Measurements from ENCODE around the gene CDC20B.
A peak's percentile ranks its signal among the peaks of the same experiment; 100 is the strongest.
"Not testable (repeated sequence)": the region's sequence is repeated elsewhere in the genome, so short reads cannot be mapped to it uniquely, and the experiment has no call there.

Gene CDC20B

DNA sequence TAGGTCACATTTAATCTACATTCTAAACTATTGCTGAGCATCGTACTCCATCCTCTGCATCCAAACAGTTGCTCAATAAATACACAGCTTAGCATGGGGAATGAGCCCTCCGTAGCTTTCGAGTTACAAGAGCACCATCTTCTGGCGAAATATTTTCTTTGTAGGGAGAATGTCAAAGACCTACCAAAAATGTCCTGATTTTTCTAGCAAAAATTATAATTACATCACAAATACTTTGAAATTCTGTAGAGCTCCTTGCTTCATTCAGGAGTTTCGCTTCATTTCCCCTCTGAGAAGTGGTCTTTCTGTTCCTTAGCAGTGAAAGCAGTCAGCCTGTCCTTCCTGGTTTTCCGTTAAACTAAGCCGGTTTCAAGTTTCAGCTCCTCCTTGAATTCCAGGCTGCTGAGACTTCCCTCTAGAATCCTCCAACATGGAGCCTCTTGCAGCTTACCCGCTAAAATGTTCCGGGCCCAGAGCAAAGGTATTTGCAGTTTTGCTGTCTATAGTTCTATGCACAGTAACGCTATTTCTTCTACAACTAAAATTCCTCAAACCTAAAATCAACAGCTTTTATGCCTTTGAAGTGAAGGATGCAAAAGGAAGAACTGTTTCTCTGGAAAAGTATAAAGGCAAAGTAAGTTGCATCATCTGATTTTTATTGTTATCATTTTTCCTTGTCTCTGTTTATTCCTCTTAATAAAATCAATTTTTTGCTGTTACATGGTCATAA, 13.0 kb downstream of the CDC20B start, which contains the start of gene GPX8:
Gene GPX8 (plus strand): TSS at position 409 of the 730 bp plus-strand sequence. CDS start 22 bp downstream, at position 431.
- DNase-seq: peak; percentile 76

DNA sequence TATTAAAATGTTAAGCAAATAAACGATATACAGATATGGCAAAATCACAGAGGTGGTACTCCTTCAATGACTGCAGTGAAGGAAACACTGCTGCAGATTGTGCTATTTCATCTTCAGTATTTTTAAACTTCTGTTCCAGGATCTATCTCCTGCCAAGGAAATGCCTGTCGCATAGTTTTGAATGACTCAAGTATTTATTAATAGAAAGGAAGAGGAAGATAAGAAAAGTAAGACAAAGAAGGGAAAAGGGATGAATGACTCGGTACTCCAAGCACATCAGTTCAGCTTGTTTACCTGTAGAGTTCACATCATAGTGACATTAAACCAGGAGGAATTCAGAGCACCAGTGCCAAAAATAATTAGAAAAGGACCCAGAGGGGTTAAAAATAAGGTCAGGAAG, 18.1 kb downstream of the CDC20B start:
- peak; percentile 48 for DNase-seq

GRCh38 chr5:55151923-55152842, 20.8 kb downstream of the CDC20B start:
- peak; percentile 47 for DNase-seq

- DNase-seq: no peak
Measured at GRCh38 chr5:55149308-55149795, 23.6 kb downstream of the CDC20B start.

DNA sequence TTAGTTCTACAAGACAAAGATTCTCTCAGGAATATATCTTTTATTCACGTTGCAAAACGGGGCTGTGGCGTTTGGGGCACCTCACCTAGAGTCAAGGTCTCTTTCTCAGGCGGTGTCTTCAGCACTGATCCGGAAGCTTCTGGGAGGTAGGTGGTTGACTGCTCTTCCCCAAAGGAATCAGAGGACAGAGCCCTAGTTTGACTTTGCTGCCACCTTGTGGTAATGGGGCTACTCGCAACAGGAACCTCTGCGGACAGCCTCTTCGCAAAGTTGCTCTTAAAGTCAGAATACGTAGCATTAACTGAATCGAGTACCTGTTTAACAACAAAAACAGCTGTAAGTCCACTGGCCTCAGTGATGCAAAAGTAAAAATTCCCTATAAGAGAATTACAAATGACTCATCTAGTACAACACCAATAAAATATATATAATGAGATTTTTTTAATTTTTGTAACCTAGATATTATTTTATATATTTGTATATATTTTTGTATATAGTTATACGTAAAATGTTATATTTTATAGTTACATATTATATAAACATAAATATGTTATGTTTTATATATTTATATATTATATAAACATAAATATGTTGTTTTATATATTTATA, 26.3 kb downstream of the CDC20B start:
- peak; percentile 70 for DNase-seq

DNA sequence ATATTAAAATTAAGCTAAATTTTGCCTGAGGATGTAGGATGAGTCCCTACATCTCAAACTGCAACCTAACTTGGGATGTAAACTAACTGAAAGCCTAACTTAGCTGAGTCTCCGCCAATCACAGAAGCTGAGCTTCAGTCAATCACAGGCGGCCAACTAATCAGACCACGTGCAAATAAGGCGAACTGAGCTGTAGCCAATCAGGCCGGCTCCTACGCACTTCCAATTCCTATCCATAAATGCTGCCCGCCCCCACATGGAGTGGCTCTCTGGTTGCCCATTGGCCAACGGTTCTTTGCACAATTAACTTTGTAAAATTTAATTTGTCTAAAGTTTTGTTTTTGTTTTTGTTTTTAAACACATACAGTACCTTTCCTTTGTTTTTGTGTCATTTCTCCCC, 26.9 kb downstream of the CDC20B start:
- no peak for DNase-seq

DNA sequence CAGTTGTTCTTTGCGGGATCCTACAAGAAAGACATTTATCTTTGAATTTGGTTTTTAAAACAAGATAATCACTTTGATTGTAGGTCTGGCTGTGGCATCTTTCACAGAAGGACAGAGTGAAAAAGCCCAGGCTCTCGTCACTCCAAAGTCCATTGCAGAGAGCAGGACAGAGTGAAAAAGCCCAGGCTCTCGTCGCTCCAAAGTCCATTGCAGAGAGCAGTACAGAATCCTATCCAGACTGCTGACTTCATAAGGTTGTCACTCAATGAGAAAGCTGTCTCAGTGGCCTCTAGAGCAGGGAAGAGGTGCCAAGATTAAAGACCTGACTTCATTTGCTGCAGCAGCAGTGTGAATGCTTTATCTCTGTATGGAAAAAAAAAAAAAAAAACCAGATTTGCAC, 29.4 kb downstream of the CDC20B start:
- no peak for DNase-seq

- DNase-seq: no peak
Measured at GRCh38 chr5:55141945-55142690, 30.9 kb downstream of the CDC20B start.

GRCh38 chr5:55140908-55141665, 31.9 kb downstream of the CDC20B start:
- DNase-seq: no peak

DNA sequence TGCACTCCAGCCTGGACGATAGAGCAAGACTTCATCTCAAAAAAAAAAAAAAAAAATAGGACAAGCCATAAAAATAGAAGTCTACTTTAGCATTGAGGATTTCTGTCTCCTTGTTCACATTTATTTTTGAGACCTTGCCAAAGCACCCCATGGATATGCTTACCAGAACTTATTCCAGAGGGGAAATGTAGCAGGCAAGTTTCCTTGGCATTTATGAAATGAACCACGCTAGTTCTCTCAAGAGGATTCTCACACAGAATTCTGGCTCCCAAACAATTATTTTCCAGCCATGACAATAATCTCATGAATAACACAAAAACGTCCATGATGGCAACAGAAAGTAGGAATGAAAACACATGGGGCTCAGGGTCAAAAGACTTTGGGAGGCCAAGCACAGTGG, 36.5 kb downstream of the CDC20B start:
- DNase-seq: no peak

GRCh38 chr5:55134053-55134722, 38.8 kb downstream of the CDC20B start:
- no peak for DNase-seq

GRCh38 chr5:55123365-55123764, 49.6 kb downstream of the CDC20B start:
- DNase-seq: no peak

DNA sequence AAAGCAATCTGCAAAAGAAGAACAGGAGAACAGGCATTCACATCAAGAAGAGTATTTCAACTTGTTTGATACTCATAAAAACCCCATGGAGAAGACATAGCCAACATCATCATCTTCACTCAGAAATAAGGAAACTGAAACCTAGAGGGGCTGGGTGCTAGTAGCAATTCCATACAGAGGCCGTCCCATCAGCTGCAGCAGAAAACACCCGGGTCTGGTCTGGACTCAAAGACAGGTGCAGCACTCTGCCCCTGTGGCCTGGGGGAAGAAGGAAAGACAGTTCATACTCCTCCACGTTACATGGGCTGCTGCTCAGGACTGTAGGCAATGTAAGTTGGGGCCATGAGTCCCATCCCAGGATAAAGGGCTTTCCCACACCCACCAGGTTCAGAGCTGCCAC, 58.9 kb downstream of the CDC20B start:
- DNase-seq: no peak

DNA sequence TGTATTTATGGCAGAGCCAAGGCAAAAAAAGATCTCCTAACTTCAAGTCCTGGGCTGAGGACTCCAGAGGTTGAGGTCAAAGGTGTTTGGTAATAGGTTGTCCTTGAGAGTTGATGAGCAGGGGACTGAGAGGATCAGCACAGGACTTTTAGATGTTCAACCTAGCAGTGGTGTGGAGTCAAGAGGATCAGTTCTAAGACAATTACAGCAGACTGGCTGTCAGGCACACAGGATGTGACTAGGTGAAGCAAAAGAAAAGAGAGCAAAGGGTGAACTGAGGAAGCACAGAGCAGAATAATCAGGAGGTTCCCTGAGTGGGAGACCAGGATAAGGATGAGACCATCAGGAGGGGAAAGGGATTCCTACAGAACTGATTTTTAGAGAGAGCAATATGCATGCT, 59.6 kb downstream of the CDC20B start:
- no peak for DNase-seq

DNA sequence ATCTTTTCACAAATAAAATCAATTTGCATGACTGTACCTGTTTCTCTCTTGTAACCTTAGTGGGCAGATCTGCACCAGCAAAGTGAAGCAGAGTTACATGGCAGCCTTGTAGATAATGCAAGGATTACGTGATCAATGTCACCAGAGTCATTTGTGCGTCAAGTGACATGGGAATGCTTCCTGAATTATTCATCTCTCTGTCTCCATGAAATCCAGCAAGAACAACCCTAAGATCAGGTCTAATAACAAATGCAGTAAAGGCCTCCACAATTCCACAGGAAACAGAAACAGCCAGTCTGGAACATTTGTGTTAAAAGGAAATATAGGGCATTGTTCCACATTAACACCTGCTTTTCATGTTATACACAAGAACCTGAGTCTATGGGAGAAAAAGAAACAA, 62.8 kb downstream of the CDC20B start:
- no peak for DNase-seq

DNA sequence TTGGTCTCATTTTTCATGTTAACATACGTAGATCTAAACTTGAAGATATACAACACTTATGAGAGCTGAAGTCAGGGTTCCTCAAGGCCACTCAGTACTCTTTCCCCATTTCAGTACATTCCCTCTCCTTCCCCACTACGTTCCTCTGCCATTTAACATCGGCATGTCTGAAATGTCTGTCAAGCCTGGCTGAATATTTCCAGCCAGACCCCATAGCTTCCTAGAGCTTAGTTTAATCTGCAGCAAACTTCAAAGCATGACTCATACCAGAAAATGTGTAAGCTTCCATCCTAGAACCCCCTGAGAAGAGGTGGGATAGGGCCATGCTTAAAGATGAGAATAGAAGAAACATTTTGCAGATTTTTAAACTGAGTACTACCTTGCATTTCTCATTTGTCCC, 64.3 kb downstream of the CDC20B start:
- DNase-seq: no peak

DNA sequence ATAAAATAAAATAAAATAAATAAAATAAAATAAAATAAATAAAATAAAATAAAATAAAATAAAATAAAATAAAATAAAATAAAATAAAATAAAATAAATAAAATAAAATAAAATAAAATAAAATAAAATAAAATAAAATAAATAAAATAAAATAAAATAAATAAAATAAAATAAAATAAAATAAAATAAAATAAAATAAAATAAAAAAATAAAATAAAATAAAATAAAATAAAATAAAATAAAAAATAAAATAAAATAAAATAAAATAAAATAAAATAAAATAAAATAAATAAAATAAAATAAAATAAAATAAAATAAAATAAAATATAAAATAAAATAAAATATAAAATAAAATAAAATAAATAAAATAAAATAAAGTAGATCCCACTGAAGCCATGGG, 67.0 kb downstream of the CDC20B start:
- DNase-seq: not testable (repeated sequence)

GRCh38 chr5:55104946-55105701, 67.9 kb downstream of the CDC20B start:
- DNase-seq: no peak

DNA sequence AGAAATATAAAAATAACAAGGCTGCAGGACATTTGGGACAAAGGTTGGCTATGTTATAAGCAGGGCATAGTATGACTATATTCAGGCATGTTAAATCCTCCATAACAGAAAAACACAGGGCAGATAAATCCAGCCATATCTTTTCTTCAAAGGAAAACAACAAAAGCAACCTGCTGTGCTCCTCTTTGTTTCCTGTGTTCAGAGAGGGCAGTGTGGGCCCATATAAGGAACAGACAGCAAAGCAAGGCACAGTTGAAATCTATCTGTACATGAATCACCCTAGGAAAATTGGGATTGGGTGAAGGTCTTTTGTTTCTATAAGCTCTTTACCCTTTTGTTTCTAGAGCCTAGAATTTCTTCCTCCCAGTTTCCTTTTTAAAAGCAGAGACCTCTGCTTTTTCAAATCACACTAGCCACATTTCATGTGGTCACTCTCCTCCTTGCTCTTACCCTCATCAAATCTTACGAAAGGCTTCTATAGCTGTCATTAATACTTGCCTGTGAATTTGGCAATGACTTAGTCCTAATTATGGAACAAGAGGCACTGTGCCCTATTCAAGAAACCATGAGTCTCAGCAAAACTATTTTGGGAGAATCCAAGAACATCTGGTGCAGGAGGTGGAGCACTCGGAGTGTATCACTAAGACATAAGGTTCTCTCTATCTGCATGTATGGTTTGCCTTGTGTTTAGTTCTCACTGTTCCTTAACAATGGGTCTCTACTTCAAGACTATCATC, 68.8 kb downstream of the CDC20B start:
- no peak for DNase-seq

DNA sequence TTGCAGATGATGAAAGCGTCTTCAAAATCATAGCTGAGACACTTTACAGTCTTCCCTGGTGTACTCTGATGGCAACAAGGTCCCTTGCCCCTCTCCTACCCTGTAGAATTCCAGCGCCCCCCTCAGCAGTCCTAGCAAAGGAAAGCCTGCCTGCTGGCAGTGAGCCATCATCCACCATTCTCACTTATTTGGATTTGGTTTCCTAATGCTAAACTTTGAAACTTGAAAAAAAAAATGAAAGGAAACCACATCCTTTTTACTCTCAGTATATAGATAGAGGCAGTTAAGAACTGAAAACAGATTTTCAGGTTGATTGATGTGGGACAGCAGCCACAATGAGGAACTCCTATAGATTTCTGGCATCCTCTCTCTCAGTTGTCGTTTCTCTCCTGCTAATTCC, 70.6 kb downstream of the CDC20B start, which contains the start of gene GZMA:
Gene GZMA (plus strand): TSS at position 299 of the 400 bp plus-strand sequence. CDS start 37 bp downstream, at position 336.
- no peak for DNase-seq

All from NCI-H226 (cell line).